Stomach (tissue), 9 donors: ENCODE results near the gene PRKCE. TPM values are rescaled to one million over a fixed set of nuclear protein-coding genes. Genes with fewer than 3 reads are reported as not detected.

Source experiments
- DNase-seq, 2 donors: peaks; one replicate each; pipeline versions ENCODE4 v3.0.0 to v3.0.0-alpha.2; 2013 to 2019
- H3K27ac ChIP-seq, 5 donors: fragments of 200-600 bp in 4 of 5; sonication (generic) in 4 of 5; one replicate each; pipeline ENCODE4 v1.5.1; 2013 to 2019; ENCODE audit warnings: mild to moderate bottlenecking in 1 of 5, moderate library complexity in 1 of 5
- H3K27me3 ChIP-seq, 3 donors: fragments of 200-600 bp; sonication (generic); one replicate each; pipeline ENCODE4 v1.5.1; 2017 to 2019; ENCODE audit warnings: mixed run types in 1 of 3
- H3K36me3 ChIP-seq, 4 donors: fragments of 200-600 bp; sonication (generic); 1 replicate in 3 of 4; 2 replicates in 1 of 4; pipeline ENCODE4 v1.5.1; 2016 to 2019
- H3K4me1 ChIP-seq, 4 donors: fragments of 200-600 bp; sonication (generic); one replicate each; pipeline ENCODE4 v1.5.1; 2016 to 2019
- H3K4me3 ChIP-seq, 4 donors: fragments of 200-600 bp; sonication (generic) in 3 of 4; one replicate each; pipeline ENCODE4 v1.5.1; 2016 to 2019; ENCODE audit warnings: mild to moderate bottlenecking in 1 of 4
- H3K9me3 ChIP-seq, 4 donors: fragments of 200-600 bp; sonication (generic); one replicate each; pipeline ENCODE4 v1.5.1; 2016 to 2019
- CTCF ChIP-seq, 7 experiments: fragments of 450-650 bp in 4 of 7; fragments of 200-600 bp in 3 of 7; sonication (generic) in 3 of 7; IDR thresholded peaks; one replicate each; pipeline ENCODE4 v1.5.1; 2016 to 2019; ENCODE audit warnings: antibody characterized with exemption in 7 of 7, control low read depth in 2 of 7, mild to moderate bottlenecking in 1 of 7
- EP300 ChIP-seq: sonication (generic); formaldehyde crosslinking; IDR thresholded peaks from one replicate; pipeline ENCODE4 v1.6.1; 2017; ENCODE audit warnings: antibody characterized with exemption
- POLR2A ChIP-seq, 4 donors: fragments of 450-650 bp; IDR thresholded peaks; one replicate each; pipeline ENCODE4 v1.6.1; 2016; ENCODE audit warnings: antibody characterized with exemption in 4 of 4, control low read depth in 2 of 4, mild to moderate bottlenecking in 1 of 4, moderate library complexity in 1 of 4
- POLR2AphosphoS5 ChIP-seq, 3 donors: sonication (generic); formaldehyde crosslinking; IDR thresholded peaks; one replicate each; pipeline ENCODE4 v1.6.1; 2016; ENCODE audit warnings: antibody characterized with exemption in 3 of 3
- WGBS, 5 donors: extraction: QIAGEN DNeasy Blood & Tissue Kit in 3 of 5; methylation state at CpG; one replicate each; pipeline versions ENCODE4 v1.1.5 to v1.1.7; 2013 to 2018; 5-methylcytosine and 5-hydroxymethylcytosine counted together
- intact Hi-C: fragments of 100-400 bp; cut with DNase I; formaldehyde crosslinking; loops from one replicate; pipeline ENCODE4 v1.15.1; 2023; ENCODE audit warnings: low total_unique reads
- polyA plus RNA-seq, 3 donors: library from polyadenylated mRNA; stranded (reverse); fragments of 200-250 nt; gene quantifications; one replicate each; pipeline ENCODE4 v1.2.3, GENCODE V29; 2013
- total RNA-seq, 5 donors: library from RNA; depleted of rRNA; stranded (reverse); fragments of >200 nt; gene quantifications; one replicate each; pipeline versions ENCODE4 v1.1.0 to v1.2.3, GENCODE V29; 2014 to 2016
- donor health status: healthy with polysubstance abuse.
- donor health status: Bipolar disorder and iron deficiency.
- donor health status: healthy.

Gene PRKCE
- total and polyA plus RNA-seq, 8 donors = 2.0 to 92.0 (median 10.0) TPM

GRCh38 chr2:46119453-46119852 lies 468.0 kb downstream of the PRKCE start:
- peak in 1 of 2 donors; percentile 57 for DNase-seq
- 67 to 84% (median 77%) methylated on average over 5 of the region's 5 CpGs for WGBS, 5 donors
- Histone ChIP-seq H3K27ac (peak overlapping the region in 1 of 5 donors; percentile 10), H3K27me3 (no peaks in the 10 kb centered on the region), H3K9me3 (no peaks in the 10 kb centered on the region), H3K36me3 (no peaks in the 10 kb centered on the region), H3K4me3 (no peak overlapping the region), H3K4me1 (peaks cover 6 to 50% (median 28%) of the 10 kb centered on the region in 4 donors)
- TF ChIP-seq CTCF (IDR thresholded peaks at IDR 0.05) (no peak), POLR2A (IDR thresholded peaks at IDR 0.05) (no peak), POLR2AphosphoS5 (IDR thresholded peaks at IDR 0.05) (no peak), EP300 (no peak)
- intact Hi-C loops = no loop called here

- DNase-seq = no peak
Observed at GRCh38 chr2:46120792-46121555, 469.5 kb downstream of the PRKCE start.

GRCh38 chr2:46122318-46122976 lies 471.0 kb downstream of the PRKCE start:
- no peak for DNase-seq
- Histone ChIP-seq H3K36me3 (no peaks in the 10 kb centered on the region), H3K27me3 (no peaks in the 10 kb centered on the region), H3K27ac (no peak overlapping the region), H3K4me1 (peaks cover 6 to 39% (median 23%) of the 10 kb centered on the region in 4 donors), H3K9me3 (no peaks in the 10 kb centered on the region), H3K4me3 (no peak overlapping the region)
- WGBS, 5 donors = 73 to 81% (median 76%) methylated on average over 5 of the region's 5 CpGs
- TF ChIP-seq CTCF (IDR thresholded peaks at IDR 0.05) = no peak
- no peak for TF ChIP-seq POLR2A (IDR thresholded peaks at IDR 0.05)
- TF ChIP-seq EP300 = no peak
- no peak for TF ChIP-seq POLR2AphosphoS5 (IDR thresholded peaks at IDR 0.05)
- intact Hi-C loops = no loop called here

More at GRCh38 chr2:46120792-46121555, 469.5 kb downstream of the PRKCE start:
- no peak overlapping the region for H3K27ac ChIP-seq
- no peak for TF ChIP-seq POLR2AphosphoS5 (IDR thresholded peaks at IDR 0.05)
- no peak for TF ChIP-seq POLR2A (IDR thresholded peaks at IDR 0.05)
- TF ChIP-seq EP300 = no peak
- no peak for TF ChIP-seq CTCF (IDR thresholded peaks at IDR 0.05)
- no peak overlapping the region for H3K4me3 ChIP-seq
- H3K9me3 ChIP-seq = no peaks in the 10 kb centered on the region
- intact Hi-C loops = no loop called here
- no peaks in the 10 kb centered on the region for H3K36me3 ChIP-seq
- H3K4me1 ChIP-seq = peaks cover 6 to 44% (median 28%) of the 10 kb centered on the region in 4 donors
- H3K27me3 ChIP-seq = no peaks in the 10 kb centered on the region
- 46 to 58% (median 53%) methylated on average over 5 of the region's 5 CpGs for WGBS, 5 donors

- H3K36me3 ChIP-seq = no peaks in the 10 kb centered on the region
- no peak overlapping the region for H3K4me3 ChIP-seq
- DNase-seq = peak in 1 of 2 donors; percentile 46
- H3K9me3 ChIP-seq = no peaks in the 10 kb centered on the region
- peaks cover 6 to 39% (median 20%) of the 10 kb centered on the region in 4 donors for H3K4me1 ChIP-seq
- H3K27me3 ChIP-seq = no peaks in the 10 kb centered on the region
- peak overlapping the region in 1 of 5 donors; percentile 49 for H3K27ac ChIP-seq
- TF ChIP-seq POLR2AphosphoS5 (IDR thresholded peaks at IDR 0.05) (no peak), POLR2A (IDR thresholded peaks at IDR 0.05) (no peak), CTCF (IDR thresholded peaks at IDR 0.05) (no peak), EP300 (no peak)
- intact Hi-C loops = no loop called here
Observed at GRCh38 chr2:46123013-46123412, 471.5 kb downstream of the PRKCE start.
